GM21390 (cell line): ENCODE results near the gene LTC4S.

Source experiments
- ATAC-seq: cut with Tn5 transposase; IDR thresholded peaks from one replicate; pipeline ENCODE4 v1.9.1; 2021; ENCODE audit not compliant: unreplicated experiment

The LTC4S gene

DNA sequence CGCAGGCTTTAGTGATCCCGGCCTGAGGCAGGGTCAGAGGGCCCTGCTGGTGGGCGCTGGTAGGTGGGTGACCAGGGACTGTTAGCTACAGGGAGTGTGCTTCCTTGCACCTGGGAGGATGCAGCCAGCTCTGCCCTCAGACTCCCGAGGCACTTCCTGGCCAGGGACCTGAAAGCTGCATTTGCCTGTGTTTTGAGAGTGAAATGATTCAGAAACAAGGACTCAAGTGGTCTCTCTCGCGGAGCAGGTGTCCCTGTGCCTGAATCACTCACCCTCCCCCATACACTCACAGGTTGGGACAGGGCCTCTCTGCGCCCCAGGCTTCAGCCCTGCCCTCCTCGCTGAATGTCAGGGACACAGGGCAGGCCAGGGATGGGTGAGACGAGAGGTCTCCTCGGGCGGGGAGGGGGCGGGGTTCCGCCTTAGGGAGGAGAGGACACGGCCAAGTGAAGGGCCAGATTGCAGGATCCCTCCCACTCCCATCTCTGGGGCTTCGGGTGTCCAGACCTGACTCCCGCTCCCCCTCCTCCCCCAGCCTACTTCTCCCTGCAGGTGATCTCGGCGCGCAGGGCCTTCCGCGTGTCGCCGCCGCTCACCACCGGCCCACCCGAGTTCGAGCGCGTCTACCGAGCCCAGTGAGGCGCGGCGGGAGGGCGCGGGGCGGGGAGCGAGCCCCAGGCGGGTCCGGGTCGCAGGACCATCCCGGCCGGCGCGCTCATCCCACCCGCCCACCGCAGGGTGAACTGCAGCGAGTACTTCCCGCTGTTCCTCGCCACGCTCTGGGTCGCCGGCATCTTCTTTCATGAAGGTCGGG, 1.5 kb downstream of the LTC4S start:
- peak; percentile 0 for ATAC-seq

DNA sequence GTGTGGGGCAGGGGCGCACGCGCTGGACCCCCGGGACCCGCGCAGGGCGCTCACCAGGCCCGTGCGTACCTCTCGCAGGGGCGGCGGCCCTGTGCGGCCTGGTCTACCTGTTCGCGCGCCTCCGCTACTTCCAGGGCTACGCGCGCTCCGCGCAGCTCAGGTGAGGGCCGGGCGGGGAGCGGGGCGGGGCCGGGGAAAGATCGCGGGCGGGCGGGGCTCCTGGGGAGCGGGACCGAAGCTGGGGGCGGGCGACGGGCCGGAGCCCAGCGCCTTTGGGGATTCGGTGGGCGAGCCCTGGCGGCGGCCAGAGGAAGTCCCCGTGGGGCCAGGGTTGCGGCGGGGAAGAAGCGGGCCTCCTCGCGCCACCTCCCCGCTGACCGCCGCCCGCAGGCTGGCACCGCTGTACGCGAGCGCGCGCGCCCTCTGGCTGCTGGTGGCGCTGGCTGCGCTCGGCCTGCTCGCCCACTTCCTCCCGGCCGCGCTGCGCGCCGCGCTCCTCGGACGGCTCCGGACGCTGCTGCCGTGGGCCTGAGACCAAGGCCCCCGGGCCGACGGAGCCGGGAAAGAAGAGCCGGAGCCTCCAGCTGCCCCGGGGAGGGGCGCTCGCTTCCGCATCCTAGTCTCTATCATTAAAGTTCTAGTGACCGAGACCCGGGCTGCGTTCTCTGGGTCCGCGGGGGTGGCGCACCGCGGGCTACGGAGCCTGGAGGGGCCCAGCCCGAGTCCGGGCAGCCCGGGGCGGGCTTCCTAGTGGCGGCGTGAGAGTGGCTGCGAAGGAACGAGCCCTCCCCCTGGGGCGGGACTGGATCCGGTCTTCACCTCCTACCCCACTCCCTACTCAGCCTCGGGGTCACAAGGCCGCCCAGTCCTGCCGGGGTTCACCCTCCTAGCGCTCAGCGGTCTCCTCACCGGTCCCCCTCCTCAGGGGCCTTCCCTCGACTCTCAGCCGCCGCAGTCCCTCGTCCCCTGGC, 2.4 kb downstream of the LTC4S start:
- ATAC-seq = peak; percentile 79

DNA sequence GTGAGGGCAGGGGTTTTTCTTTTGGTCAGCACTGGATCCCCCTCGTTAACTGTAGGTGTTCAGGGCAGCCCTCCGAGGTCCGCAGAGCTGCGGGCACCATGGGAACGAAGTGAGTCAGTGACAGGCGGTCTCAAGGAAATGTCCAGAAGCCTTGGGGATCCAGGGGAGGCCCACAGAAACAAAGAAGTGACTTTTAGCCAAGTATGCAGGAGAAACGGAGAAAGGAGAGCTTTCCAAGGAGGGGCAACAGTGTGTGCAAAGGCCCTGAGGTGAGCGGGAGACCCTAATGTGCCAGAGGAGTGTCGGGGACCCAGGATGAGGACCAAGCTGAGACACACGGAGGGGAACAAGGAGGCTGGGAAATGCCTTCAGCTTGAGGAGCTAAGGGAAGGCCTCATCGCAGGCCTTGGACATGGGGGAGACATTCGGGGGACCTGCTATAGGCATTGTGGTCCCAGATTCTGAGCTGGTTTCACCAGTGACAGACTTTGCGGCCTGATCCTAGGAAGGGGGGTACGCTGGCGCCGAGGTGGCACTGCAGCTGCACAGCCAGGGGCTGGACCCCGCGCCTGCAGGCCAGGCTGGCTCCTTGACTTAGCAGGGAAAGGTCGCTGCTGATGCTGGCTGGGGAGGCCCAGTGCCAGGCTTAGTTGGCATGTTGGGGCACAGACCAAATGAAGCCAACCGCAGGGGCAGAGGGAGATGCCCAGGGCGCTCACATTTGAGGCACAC, 3.3 kb downstream of the LTC4S start:
- ATAC-seq = no peak

DNA sequence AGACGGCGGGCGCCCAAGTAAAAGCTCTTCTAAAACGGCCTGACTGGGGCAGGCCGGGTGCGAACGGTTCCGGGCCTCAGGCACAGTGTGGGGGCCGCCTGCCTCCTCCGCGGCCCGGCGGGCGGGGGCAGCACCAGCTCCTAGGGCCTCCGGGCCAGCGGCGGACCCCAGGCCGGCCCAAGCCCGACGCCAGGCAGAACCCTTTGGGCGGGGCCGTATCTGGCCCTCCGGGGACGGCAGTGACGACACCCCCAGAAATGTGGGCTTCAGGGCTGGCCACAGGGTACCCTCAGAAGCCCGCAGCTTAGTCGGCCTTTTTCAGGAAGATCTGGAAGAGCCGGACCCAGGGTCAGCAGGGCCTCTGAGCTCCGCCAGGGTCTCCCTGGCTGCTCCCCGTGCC, 4.0 kb downstream of the LTC4S start:
- no peak for ATAC-seq

DNA sequence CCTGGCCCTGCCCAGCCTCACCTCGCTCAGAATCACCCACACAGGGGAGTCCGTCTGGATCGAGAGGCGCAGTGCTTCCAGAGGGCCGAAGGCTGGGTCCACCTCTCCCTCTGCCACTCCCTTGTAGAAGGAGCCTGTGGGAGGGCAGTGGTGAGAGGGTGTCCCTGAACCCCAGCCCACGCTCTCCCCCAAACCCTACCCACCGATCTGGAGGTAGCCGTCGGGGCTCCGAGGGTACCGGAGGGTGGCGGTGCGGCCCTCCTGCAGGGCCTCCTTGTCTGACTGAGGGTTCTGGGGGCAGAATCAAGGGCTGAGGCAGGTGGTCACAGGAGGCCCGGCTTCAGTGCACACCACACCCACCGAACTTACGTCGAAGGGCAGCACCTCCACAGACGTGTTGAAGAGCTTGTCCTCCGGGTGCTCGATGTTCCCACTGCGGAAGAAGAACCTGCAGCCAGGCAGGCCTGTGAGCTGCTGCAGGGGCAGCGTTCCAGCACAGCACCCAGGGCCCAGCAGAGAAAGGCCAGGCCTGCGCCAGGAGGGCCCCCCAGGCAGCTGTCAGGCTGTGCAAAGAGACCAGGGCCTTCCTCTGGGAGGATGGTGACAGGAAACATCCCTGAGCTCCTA, 4.5 kb downstream of the LTC4S start:
- no peak for ATAC-seq

DNA sequence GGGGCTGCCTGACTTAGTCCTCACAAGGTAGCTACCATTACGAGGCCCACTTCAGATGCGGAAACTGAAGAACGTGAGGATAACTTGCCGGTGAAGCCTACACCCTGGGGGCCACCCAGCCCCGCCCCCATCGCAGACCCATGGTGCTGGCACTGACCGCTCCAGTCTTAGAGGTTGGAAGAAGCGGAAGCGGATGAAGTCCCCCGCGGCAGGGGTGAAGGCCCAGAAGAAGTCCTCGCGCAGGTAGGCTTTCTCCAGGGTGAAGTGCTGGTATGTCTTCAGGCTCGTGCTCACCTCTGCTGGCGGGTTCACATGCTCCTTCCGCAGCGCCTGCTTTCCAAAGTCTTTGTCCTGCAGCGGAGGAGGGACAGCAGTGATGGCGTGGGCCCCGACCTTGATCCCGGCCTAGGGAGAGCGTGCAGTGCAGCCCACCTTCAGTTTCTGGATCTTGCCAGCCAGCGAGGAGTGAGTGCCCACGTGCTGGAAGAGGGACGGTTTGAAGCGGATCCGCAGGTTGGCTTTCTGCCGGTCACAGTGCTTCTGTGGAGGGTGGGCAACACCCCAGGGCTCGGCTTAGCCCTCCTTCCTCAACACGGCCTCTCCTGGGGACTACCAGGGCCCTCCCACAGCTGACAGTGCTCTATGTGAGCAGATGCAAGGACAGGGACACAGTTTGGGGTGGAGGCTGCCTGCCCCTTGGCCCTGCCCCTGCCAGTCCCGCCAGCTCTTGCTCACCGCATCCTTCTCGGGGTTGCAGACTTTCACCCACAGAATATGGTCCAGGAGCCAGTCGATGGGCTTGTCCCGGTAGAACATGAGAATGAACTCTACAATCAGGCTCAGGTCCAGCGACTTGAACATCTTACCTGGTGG, 5.2 kb downstream of the LTC4S start:
- no peak for ATAC-seq

DNA sequence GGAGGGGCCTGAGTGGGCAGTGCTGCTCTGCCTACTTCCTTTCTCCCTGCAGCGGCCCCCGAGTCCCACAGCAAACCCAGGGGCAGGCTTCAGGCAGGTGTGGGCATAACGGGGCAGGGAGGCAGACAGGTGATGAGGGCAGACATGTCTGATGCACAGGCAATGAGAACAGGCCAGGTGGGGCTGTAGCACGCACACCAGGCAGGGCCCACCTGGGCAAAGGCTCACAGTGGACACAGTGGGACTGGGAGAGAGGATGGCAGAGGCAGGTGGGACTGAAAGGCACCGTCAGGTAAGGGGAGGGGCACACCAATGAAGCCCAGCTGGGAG, 5.8 kb downstream of the LTC4S start:
- ATAC-seq = no peak

DNA sequence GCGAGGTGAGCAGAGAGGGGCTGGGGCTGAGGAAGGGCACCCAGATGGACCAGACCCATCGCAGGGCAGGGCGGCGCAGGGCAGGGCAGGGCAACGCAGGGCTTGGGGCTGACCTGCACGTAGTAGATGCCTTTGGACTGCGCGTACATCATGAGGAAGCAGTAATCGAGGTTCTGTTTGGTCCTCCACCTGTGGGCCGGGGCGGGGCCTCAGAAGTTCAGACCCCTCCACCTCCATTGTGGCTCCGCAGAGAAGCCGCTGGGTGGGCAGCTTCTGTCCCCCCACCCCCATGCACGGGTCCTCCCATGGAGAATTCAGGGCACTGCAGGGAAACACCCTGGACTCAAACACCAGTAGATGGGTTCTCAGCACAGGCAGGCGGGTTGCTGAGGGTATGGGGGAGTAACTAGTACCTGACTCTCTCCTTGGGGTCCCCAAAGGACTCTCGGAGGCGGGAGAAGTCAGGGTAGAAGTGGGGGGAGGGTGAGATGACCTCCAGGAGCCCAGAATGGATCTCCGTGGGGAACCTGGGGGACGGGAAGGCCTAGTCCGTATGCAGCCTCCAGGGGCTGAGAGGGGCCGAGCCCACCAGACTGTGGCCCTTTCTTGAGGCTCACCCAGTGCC, 6.4 kb downstream of the LTC4S start:
- ATAC-seq = no peak

DNA sequence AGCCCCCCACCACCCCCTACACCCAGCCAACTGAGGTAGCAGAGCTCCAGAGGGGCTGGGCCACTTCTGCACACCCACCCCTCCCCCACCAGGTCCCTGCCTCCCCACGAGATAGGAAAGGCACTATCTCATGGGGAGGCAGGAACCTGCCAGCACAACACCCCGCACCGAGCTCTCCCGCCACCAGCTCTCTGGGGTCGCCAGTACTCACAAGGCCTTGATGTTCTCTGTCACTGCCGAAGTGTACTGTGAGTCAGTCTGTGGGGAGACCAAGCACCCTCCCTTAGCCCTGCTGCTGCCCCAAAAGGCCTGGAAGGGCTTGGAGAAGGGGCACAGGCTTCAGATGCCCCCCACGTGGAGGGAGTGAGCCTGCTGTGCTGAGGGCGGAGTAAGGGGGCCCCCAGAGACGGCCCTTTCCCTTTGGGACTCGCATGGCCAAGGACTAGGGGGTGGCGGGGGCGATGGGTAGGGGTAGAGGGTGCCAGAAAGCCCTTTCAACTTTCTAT, 7.0 kb downstream of the LTC4S start:
- ATAC-seq = no peak

DNA sequence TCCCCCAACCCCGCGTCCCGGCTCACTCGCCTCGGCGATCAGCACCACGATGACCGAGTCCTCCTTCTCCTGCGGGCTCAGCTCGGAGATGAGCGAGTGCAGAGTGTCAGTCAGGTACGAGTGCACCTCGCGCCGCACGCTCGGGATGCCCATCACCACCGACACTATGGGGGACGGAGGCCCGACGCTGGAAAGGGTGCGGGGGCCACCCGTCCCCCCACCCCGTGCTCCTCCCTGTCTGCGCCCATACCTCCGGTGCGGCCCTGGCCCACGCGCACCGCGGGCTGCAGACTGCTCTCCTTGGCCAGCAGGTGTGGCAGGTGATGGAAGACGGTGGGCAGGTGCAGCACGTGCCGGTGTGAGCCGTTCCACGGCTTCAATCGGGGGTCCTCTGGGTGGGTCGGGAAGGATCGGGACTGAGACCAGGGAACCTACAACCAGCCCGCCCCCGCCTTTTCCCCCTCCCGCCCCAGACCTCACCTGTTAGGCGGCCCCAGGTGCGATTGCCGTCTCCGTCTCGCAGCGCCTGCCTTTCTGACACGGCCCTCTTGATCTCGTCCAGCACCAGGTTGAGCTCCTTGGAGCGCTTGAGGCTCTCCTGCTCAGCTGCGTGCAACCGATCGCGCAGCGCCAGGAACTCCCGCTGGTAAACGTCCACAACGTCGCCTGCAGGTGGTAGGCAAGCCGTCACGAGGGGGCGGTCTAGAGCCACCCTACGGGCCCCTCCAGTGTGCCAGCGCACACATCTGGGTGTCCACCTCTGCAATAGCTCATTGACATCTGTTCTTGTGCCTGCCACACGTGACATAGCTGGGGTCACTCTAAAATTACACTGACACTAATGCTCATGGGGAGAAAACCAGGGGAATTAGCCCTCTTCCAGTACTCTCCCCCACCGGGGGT, 7.8 kb downstream of the LTC4S start:
- ATAC-seq = no peak

DNA sequence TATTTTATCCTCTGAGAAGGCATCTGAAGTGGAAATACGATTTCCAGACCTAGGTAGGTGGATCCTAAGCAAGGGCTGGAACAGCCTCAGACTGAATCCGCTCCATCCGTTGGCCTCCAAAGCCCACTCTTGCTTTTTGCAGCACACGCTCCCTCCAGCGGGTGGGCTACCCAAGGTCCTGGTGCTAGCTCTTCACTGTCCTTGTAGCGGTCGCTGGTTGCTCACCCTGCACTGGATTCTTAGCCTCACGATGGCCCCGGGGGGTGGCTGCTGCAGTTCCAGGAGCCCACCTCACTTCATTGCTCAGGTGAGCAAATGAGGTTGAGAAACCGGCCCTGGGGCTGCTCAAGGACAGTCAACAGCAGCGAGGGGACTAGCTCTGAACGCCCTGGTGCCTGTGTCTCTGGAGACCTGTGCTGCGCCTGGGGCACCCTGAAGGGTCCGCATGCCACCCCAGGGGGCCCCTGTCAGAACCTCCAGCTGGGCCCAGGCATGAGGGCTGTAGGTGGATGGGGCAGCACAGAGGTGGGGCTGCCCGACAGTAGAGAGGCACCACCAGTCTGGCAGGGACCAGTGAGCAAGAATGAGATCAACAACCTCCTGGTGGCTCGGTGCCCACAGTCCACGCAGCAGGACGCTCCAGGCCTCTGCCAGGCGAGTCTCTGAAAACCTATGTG, 8.6 kb downstream of the LTC4S start:
- ATAC-seq = no peak

DNA sequence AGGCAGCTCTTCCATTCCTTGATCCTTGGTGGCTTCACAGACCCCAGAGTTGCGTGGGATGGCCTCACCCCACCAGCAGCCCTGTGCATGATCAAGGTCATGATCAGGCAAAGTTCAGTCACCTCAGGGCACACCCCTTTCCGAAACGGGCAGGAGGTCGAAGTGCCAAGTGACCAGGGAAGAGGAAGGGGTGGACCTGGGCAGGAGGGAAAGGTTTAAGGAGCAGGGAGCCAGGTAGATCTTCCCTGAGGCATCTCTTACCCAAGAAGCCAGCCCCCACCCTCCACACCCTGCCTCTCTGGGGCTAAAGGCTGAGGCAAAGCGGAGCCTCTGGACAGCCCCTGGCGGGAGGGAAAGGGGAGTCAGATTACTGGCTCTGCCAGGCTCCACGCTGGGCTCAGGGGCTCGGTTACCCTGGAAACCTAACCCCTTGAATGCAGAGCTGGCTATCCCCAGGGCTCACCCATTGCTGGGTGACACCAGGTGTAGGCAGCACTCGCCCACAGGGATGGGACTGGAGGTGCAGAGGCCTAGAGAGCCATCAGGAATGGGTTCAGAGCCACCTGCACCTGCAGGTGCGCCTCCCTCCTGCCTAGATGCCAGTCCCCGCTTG, 9.3 kb downstream of the LTC4S start:
- ATAC-seq = no peak

DNA sequence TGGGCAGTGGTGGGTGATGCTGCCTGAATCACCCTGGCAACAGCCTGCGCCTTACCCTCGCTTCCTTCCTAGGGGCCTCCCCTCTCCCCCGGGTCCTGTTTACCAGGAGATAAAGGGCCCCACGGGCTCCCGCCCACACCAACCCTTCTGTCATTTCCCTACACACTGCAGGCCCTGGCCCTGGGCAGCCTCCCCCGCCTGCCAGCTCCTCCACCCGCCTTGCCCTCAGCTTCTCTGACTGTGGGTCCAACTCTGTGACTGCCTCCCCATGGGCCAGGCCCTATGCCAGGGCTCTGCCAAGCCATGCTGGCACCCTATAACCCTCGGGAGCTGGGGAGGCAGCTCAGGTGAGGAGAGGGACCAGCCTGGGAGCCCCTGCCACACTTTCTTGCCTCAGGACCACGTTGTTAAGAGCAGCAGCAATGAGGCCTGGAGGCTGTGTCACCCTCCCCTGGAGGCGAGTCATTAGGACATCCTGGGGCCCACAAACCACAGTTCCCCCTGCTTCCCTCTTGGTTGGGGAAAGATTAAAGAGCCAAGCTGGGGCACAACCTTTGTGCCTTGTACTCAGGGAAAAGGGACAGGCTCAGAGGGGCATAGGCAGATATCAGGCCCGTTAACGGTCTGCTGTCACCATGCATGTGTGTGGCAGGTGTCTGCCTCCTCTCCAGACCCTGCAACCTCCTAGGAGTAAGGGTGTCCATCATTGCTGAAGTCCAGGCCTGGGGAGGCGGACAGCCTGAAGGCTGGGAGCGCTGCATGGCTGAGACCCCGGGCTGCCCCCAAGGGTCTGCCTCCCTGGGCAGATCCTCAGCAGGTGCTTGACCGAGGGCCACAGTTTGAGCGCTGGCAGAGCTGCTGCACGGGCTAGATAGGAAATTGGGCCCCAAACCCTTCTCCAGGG, 10.1 kb downstream of the LTC4S start:
- ATAC-seq = no peak

DNA sequence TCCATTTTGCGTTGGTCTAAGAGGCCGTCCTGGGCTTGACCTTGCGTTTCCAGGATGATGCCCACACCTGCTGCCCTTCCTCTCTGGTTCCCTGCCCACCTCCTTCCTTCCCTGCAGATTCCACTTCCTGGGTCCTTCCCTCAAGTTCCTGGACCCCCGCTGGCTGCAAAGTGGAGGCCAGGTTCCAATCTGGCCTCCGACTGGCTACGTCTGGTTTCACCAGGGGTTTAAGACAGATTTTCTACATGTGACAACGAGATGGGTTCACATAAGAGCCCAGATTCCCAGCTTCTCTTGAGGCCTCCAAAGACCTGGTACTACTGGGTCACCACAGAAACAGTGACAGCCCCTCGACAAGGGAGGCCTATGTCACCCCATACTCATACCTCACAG, 10.8 kb downstream of the LTC4S start:
- no peak for ATAC-seq

DNA sequence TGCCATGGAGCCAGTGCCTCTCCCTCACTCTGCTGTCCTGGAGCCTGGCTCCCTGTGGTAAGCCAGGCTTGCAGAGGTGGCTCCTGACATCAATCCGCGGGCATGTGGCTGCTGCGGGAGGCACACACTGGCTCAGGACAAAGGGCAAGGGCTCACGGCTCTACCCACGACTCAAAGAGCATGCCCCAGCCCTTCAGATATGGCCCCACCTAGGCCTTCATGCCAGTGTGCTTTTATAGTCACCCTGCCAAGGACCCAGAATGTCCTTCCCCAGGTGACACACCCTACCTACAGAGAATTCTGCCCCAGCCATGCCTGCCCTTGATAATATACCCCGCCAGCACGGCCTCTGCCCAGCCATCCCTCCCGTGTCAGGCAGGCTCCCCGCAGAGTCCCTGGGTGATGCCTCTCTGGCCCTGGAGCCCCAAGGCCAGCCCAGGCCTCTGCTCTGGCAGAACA, 11.3 kb downstream of the LTC4S start:
- ATAC-seq = no peak

DNA sequence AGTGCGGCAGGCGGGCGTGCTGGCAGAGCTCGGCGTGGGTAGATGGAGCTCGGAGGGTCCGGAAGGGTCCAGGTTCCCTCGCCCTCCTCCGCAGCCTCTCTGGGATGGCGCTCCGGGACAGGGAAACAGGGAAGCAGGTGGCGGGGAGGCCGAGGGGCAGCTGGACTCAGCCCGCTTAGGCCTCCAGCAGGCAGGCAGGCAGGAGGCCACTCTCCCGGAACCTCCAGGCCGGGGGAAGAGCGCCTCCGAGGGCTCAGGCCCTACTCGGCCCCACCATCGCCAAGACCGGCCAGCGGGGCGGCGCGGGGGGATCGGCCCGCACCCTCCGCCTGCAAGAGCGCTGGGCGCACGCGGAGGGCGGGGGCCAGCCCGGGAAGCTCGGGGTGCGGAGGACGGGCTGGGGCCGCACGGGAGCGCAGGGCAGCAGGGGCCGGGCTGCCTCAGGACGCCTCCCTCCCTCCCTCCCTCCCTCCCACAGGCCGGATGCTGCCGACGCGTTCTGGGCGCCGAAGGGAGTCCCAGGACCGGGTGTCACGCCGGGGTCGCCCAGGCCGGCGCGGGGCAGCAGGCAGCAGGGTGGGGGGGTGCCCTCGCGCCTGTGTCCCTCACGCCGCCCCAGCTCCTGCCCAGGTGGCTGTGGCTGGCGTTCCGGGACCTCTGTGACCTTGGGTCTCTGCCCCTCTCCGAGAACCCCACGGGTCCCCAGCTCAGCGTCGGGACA, 11.9 kb downstream of the LTC4S start:
- peak; percentile 27 for ATAC-seq
